ENCODE measurements around the gene LDAH. TPM values are rescaled to one million over a fixed set of nuclear protein-coding genes. Genes with fewer than 3 reads are reported as not detected.

LDAH gene
- total RNA-seq, 6 experiments from 2014 or later: 18.3 to 23.2 (median 20.2) TPM

GRCh38 chr2:20689428-20690264, 133.3 kb downstream of the LDAH start:
- Mint-ChIP-seq H3K4me3 (no peak overlapping the region), H3K36me3 (ENCODE audit: low read depth) (peaks cover 19% of the 10 kb centered on the region), H3K27me3 (ENCODE audit: insufficient read depth) (no peaks in the 10 kb centered on the region), H3K27ac (no peak overlapping the region), H3K9me3 (no peaks in the 10 kb centered on the region), H3K4me1 (ENCODE audit: low read depth) (no peaks in the 10 kb centered on the region; the same call in 1 of the 2 replicates)
- DNase-seq: no peak
- no peak for TF ChIP-seq CTCF (IDR thresholded peaks at IDR 0.05)

GRCh38 chr2:20687260-20687832, 135.6 kb downstream of the LDAH start:
- no peak for DNase-seq
- Mint-ChIP-seq H3K4me3 (no peak overlapping the region), H3K27me3 (ENCODE audit: insufficient read depth) (peaks cover 2% of the 10 kb centered on the region; the same call in 1 of the 2 replicates), H3K9me3 (no peaks in the 10 kb centered on the region), H3K4me1 (ENCODE audit: low read depth) (no peaks in the 10 kb centered on the region; the same call in 1 of the 2 replicates), H3K27ac (no peak overlapping the region), H3K36me3 (ENCODE audit: low read depth) (peaks cover 19% of the 10 kb centered on the region)
- TF ChIP-seq CTCF (IDR thresholded peaks at IDR 0.05): no peak

GRCh38 chr2:20684581-20685063, 138.3 kb downstream of the LDAH start:
- peaks cover 2% of the 10 kb centered on the region; the same call in 1 of the 2 replicates for H3K27me3 Mint-ChIP-seq (ENCODE audit: insufficient read depth)
- no peaks in the 10 kb centered on the region for H3K9me3 Mint-ChIP-seq
- no peak for DNase-seq
- no peaks in the 10 kb centered on the region; the same call in 1 of the 2 replicates for H3K4me1 Mint-ChIP-seq (ENCODE audit: low read depth)
- H3K36me3 Mint-ChIP-seq (ENCODE audit: low read depth): peaks cover 19% of the 10 kb centered on the region
- H3K4me3 Mint-ChIP-seq: no peak overlapping the region
- no peak for TF ChIP-seq CTCF (IDR thresholded peaks at IDR 0.05)
- no peak overlapping the region for H3K27ac Mint-ChIP-seq

- H3K9me3 Mint-ChIP-seq: no peaks in the 10 kb centered on the region
- no peaks in the 10 kb centered on the region; the same call in 1 of the 2 replicates for H3K4me1 Mint-ChIP-seq (ENCODE audit: low read depth)
- peak; percentile 13 for DNase-seq
- peak; percentile 81 for TF ChIP-seq CTCF (IDR thresholded peaks at IDR 0.05)
- H3K36me3 Mint-ChIP-seq (ENCODE audit: low read depth): peaks cover 12% of the 10 kb centered on the region; the same call in 1 of the 2 replicates
- peaks cover 2% of the 10 kb centered on the region for H3K27me3 Mint-ChIP-seq (ENCODE audit: insufficient read depth)
- no peak overlapping the region for H3K27ac Mint-ChIP-seq
- no peak overlapping the region for H3K4me3 Mint-ChIP-seq
Measured at GRCh38 chr2:20682167-20682920, 140.6 kb downstream of the LDAH start.

GRCh38 chr2:20680744-20681375, 142.0 kb downstream of the LDAH start:
- peaks cover 2% of the 10 kb centered on the region for H3K27me3 Mint-ChIP-seq (ENCODE audit: insufficient read depth)
- H3K4me1 Mint-ChIP-seq (ENCODE audit: low read depth): peaks cover 1% of the 10 kb centered on the region
- TF ChIP-seq CTCF (IDR thresholded peaks at IDR 0.05): no peak
- no peak overlapping the region for H3K4me3 Mint-ChIP-seq
- no peaks in the 10 kb centered on the region for H3K9me3 Mint-ChIP-seq
- DNase-seq: no peak
- H3K36me3 Mint-ChIP-seq (ENCODE audit: low read depth): no peaks in the 10 kb centered on the region
- H3K27ac Mint-ChIP-seq: no peak overlapping the region
